Fibroblast of lung (primary cell): ENCODE data around the gene TBC1D23. TPM values are rescaled to one million over a fixed set of nuclear protein-coding genes. Genes with fewer than 3 reads are reported as not detected.
"Not testable (repeated sequence)": the region's sequence is repeated elsewhere in the genome, so short reads cannot be mapped to it uniquely, and the experiment has no call there.

Experiments
- DNase-seq, 2 donors: peaks; one replicate each; pipeline versions ENCODE4 v3.0.0 to v3.0.0-alpha.2; 2010; ENCODE audit warnings: low read depth in 2 of 2
- H2AFZ ChIP-seq: 2 replicates; pipeline ENCODE4 v1.5.1; 2012; ENCODE audit warnings: low read length, control low read depth, inconsistent platforms
- H3K27ac ChIP-seq: 2 replicates; pipeline ENCODE4 v1.5.1; 2011; ENCODE audit warnings: low read length, control low read depth; ENCODE audit not compliant: insufficient read depth
- H3K27me3 ChIP-seq: 2 replicates; pipeline ENCODE4 v1.5.1; 2011; ENCODE audit warnings: mild to moderate bottlenecking, low read length; ENCODE audit not compliant: control insufficient read depth, insufficient read depth
- H3K36me3 ChIP-seq: 2 replicates; pipeline ENCODE4 v1.5.1; 2011; ENCODE audit warnings: low read length; ENCODE audit not compliant: control insufficient read depth, insufficient read depth
- H3K4me1 ChIP-seq: 2 replicates; pipeline ENCODE4 v1.5.1; 2011; ENCODE audit warnings: low read length; ENCODE audit not compliant: control insufficient read depth, insufficient read depth; ENCODE audit errors: extremely low read depth
- H3K4me2 ChIP-seq: 2 replicates; pipeline ENCODE4 v1.5.1; 2011; ENCODE audit warnings: low read length, control low read depth; ENCODE audit not compliant: insufficient read depth; ENCODE audit errors: extremely low read depth
- H3K4me3 ChIP-seq, 4 experiments: fragments of 200-600 bp in 1 of 4; sonication (generic) in 1 of 4; replicated peaks in 1 of 4; 2 replicates each; pipeline ENCODE4 v1.5.1; 2011 to 2016; ENCODE audit warnings: low read length in 4 of 4, low read depth in 3 of 4, mild to moderate bottlenecking in 3 of 4, control low read depth in 2 of 4, inconsistent platforms in 1 of 4, mixed read lengths in 1 of 4; ENCODE audit not compliant: insufficient read depth in 1 of 4; ENCODE audit errors: control extremely low read depth in 1 of 4
- H3K79me2 ChIP-seq: 2 replicates; pipeline ENCODE4 v1.5.1; 2012; ENCODE audit warnings: mild to moderate bottlenecking, low read length, inconsistent platforms; ENCODE audit not compliant: control insufficient read depth, insufficient read depth
- H3K9ac ChIP-seq: 2 replicates; pipeline ENCODE4 v1.5.1; 2011; ENCODE audit warnings: mild to moderate bottlenecking, low read length, control low read depth; ENCODE audit not compliant: insufficient read depth
- H3K9me3 ChIP-seq: 2 replicates; pipeline ENCODE4 v1.5.1; 2012; ENCODE audit warnings: low read depth, low read length; ENCODE audit not compliant: control insufficient read depth, insufficient read depth
- H4K20me1 ChIP-seq: 2 replicates; pipeline ENCODE4 v1.5.1; 2011; ENCODE audit warnings: low read length; ENCODE audit not compliant: control insufficient read depth, insufficient read depth; ENCODE audit errors: extremely low read depth
- CTCF ChIP-seq, 2 donors: IDR thresholded peaks in 1 of 2; conservative IDR thresholded peaks in 1 of 2; 1 replicate in 1 of 2; 2 replicates in 1 of 2; pipeline ENCODE4 v1.5.1; 2011 to 2012; ENCODE audit warnings: low read length in 2 of 2, control low read depth in 1 of 2, inconsistent platforms in 1 of 2, low read depth in 1 of 2, mild to moderate bottlenecking in 1 of 2
- EZH2 ChIP-seq: IDR thresholded peaks from 2 replicates; pipeline ENCODE4 v1.5.1; 2012; ENCODE audit warnings: low read length, control low read depth, mild to moderate bottlenecking; ENCODE audit errors: missing control alignments
- polyA plus RNA-seq, 2 donors: library from polyadenylated mRNA; depleted of rRNA in 1 of 2; stranded (reverse) in 1 of 2; unstranded in 1 of 2; fragments of >200 nt; gene quantifications; 2 replicates each; pipeline ENCODE4 v1.2.1, GENCODE V29; 2011 to 2012; ENCODE audit warnings: missing spikeins in 1 of 2
- total RNA-seq: library from RNA; depleted of rRNA; stranded (reverse); fragments of >200 nt; gene quantifications from 2 replicates; pipeline ENCODE4 v1.2.1, GENCODE V29; 2014

The TBC1D23 gene
- total and polyA plus RNA-seq, 2 donors (not counting 1 experiment from before 2014, with no cell fraction given) = 54.9 to 121 TPM

- no peaks in the 10 kb centered on the region for H3K27me3 ChIP-seq
- no peak for TF ChIP-seq CTCF (conservative IDR thresholded peaks at IDR 0.05 in 1 of 2, IDR thresholded peaks at IDR 0.05 in 1 of 2; ENCODE audit: low read depth in 1 of 2, low read length in 2 of 2)
- TF ChIP-seq EZH2 = no peak
These were observed 32.5 kb upstream of the TBC1D23 start for GRCh38 chr3:100228247-100228646.

GRCh38 chr3:100229188-100229587 is 31.6 kb upstream of the TBC1D23 start:
- not testable (repeated sequence) for H3K4me2 ChIP-seq, H3K27me3 ChIP-seq, H3K27ac ChIP-seq, H4K20me1 ChIP-seq, H3K36me3 ChIP-seq, H3K9ac ChIP-seq, H3K79me2 ChIP-seq, DNase-seq, H3K4me3 ChIP-seq, H3K9me3 ChIP-seq, H2AFZ ChIP-seq
- peaks cover 10% of the 10 kb centered on the region for H3K4me1 ChIP-seq

More at GRCh38 chr3:100228247-100228646, 32.5 kb upstream of the TBC1D23 start:
- no peaks in the 10 kb centered on the region for H4K20me1 ChIP-seq
- H3K79me2 ChIP-seq = no peaks in the 10 kb centered on the region
- no peak overlapping the region for H3K4me3 ChIP-seq
- H3K9me3 ChIP-seq = no peaks in the 10 kb centered on the region
- H3K9ac ChIP-seq = no peak overlapping the region
- H3K4me2 ChIP-seq = no peak overlapping the region
- DNase-seq = no peak
- no peak overlapping the region for H3K27ac ChIP-seq
- H3K36me3 ChIP-seq = no peaks in the 10 kb centered on the region
- no peak overlapping the region for H2AFZ ChIP-seq
- H3K4me1 ChIP-seq = peaks cover 10% of the 10 kb centered on the region

GRCh38 chr3:100230710-100231109 is 30.1 kb upstream of the TBC1D23 start:
- no peak overlapping the region for H2AFZ ChIP-seq
- no peak for TF ChIP-seq CTCF (conservative IDR thresholded peaks at IDR 0.05 in 1 of 2, IDR thresholded peaks at IDR 0.05 in 1 of 2; ENCODE audit: low read depth in 1 of 2, low read length in 2 of 2)
- TF ChIP-seq EZH2 = no peak
- H3K4me3 ChIP-seq = no peak overlapping the region
- peak in 1 of 2 donors; percentile 39 for DNase-seq
- H3K4me2 ChIP-seq = no peak overlapping the region
- peaks cover 10% of the 10 kb centered on the region for H3K4me1 ChIP-seq
- no peaks in the 10 kb centered on the region for H3K27me3 ChIP-seq
- no peaks in the 10 kb centered on the region for H3K79me2 ChIP-seq
- H3K9me3 ChIP-seq = no peaks in the 10 kb centered on the region
- H3K27ac ChIP-seq = no peak overlapping the region
- no peaks in the 10 kb centered on the region for H4K20me1 ChIP-seq
- no peaks in the 10 kb centered on the region for H3K36me3 ChIP-seq
- no peak overlapping the region for H3K9ac ChIP-seq
